SW480 (cell line): Measurements from ENCODE around the gene HSD17B3.
"Not testable (repeated sequence)": the region's sequence is repeated elsewhere in the genome, so short reads cannot be mapped to it uniquely, and the experiment has no call there.

Experiments used
- DNase-seq: peaks from one replicate; pipeline ENCODE4 v3.0.0-alpha.2; 2016; ENCODE audit warnings: low spot score

Gene HSD17B3

DNA sequence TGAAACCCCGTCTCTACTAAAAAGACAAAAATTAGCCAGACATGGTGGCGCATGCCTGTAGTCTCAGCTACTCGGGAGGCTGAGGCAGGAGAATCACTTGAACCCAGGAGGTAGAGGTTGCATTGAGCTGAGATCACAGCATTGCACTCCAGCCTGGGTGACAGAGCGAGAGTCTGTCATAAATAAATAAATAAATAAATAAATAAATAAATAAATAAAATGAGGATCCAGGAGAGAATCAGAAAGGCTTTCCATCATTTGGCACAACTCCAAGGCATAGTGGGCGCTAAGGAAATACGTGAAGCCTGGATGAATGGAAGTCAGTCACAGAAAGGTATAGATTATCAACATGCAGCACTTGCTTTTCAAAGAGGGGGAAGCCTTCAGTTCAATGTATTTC, 65.6 kb downstream of the HSD17B3 start:
- DNase-seq = not testable (repeated sequence)

DNA sequence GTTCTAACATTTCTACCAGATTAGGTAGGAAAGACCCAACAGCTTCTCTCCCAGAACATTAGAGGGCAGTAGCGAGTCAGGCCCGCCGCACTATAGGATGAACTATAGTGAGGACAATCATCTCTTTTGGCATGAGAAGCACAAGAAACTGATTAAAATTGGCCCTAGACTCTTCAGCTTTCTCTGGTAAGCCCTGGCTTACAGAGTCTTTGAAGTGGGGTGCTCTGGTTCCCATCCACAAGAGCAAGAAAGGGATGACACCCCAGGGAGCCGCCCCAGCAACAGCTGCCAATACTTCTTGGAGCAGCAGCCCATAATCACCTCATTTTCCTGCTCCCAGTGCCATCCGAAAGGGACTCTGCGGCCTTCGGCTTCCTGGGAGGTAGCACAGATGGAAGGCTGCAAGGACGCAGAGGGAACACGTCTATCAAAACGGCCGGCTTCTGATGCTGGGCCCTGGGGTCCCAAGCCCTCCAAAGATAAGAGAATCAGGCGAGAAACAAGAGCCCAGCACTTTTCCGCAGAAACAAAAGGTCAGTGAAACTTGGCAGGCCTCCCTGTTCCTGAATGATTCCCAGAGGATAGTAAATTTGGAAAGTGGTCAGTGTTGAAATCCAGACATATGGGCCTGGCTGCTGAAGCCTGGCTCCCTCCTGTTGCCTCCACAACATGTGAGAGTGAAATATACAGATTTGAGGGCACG, 69.3 kb downstream of the HSD17B3 start:
- DNase-seq = peak; percentile 74

DNA sequence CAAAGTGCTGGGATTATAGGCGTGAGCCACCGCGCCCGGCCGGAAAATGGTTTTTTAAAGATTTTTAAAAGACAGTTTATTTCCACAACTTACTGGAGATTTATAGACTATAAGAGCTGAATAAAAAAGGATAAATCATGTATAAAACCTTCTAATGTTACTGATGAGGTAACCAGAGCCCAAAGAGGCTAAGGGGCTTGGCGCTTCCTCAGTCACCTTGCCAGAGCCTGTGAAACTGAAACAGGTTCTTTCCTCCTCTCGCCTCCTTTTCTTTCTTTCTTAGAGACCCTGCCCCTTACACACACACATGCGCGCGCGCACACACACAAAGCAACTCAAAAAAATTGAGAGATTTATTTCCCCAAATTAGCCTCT, 69.8 kb downstream of the HSD17B3 start:
- DNase-seq = no peak

DNA sequence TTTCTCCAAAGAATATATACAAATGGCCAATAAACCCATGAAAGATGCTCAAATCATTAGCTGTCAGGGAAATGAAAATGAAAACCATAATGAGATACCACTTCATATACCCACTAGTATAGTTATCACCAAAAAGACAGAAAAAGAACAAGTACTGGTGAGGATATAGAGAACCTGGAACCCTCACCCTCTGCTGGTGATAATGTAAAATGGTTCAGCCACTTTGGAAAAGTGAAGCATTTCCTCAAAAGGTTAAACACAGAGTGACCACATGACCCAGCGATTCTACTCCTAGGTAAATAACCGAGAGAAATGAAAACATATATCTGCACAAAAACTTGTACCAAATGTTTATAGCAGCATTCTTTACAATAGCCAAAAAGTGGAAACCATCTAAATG, 72.0 kb downstream of the HSD17B3 start:
- DNase-seq = no peak

DNA sequence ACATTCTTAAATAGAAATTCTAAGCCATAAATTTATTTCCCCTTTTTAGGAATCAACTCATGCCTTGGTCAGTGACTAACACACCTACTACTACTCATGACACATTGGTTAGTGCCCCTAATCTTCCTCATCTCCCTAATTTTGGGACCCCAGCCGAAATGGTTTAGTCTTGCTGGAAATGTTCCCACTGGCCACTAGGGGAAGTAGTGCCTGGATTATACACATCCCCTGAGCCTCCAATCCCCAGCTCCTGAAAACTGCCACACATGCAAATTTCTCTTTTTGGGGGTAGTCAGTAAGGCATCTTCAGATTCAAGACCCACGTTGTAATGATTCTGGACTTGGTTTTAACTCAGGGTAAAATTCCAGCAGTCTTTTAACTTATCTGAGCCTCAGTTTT, 79.8 kb downstream of the HSD17B3 start:
- DNase-seq = no peak

DNA sequence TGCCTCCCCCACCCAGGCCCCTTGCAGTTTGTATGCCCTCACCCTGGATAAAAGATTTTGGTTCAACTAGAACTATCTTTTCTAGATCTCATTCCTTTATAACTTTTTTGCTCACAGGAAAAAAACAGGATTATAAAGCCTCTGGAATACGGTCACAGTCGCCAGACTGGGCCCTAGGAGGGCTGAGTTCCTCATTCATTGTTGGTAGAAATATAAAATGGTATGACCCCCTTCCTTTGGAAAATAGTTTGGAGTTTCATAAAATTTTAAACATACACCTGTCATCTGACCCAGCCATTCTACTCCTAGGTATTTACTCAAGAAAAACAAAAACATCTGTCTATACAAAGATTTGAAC, 82.1 kb downstream of the HSD17B3 start:
- DNase-seq = no peak

DNA sequence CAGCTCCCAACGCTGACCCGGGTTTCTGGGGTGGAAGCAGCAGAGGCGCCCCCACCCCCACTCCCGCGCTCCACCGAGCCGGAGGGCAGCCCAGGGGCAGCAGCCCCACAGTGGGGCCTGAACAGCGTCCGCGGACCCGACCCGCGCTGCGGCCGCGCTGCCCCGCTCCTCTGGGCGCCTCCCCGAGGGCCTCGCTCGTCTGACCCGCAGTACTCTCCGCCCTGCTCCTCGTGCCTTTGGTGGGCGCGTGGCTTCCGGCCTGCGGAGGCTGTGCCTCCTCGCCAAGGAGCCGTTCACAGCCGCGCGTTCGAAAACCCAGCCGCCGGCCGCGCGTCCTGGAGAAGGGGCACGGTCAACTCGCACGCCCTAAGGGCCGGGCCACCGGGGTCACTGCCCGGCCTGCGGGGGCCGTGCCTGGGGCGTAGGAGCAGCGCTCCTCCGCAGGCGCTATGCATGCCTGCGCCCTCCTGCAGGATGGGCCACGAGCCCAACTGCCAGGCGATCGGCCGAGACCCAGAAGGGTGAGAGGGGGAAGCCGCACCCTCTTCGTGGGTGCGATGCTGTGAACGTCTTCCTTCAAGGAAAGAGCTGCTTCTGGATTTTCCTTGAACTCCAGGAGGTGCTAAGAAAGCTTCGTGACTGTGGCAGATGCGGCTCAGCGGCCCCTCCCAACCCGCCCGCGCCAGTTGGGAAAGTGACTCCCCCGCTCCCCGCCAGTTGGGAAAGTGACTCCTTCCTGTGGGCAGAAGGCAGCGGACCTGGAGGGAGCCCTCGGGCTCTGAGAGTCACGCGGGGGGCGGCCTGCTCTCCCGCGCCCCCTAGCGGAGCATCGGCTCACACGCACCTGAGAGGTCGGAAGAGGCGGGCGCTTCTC, 82.7 kb downstream of the HSD17B3 start:
- peak; percentile 49 for DNase-seq

DNA sequence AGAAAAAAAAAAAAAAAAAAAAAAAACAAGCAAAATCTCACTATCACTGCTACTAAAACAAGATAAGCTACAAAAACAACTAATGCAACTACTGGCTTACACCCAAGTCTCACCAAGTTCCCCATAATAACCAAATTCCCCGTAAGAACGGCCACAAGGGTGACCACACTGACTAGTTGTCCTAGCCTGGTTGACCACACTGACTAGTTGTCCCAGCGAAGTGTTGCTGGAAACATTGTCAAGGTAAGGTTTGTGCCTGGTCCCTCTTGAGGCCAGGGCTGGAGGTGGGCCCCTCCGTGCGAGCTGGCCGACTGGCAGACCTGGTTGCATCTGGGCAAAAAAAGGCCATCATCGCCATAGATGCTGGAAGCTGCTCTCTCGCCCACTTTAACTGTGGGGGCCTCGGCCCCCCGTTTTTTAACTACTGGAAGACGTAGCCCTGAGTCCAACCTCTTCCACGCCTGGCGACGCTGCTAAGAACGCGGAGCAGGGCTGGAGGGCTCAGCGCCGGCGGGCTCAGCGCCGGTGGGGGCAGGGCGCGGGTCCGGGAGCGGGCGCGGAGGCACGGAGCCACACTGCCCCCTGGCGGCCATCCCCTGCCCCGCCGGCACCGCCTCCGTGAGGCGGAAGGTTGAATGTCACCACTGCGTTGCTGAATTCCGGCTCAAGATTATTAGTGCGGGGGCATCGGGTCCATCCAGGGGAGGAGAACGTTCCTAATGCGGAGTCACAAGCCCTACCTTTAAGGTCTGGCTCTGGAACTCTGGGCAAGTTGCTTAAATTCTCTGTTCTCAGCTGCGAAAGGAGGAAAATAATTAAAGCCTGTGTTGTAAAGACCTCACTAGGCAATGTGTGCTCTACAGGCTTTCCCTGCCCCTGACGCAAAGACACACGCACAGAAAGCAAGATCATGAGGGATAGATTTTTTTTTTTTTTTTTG, 84.0 kb downstream of the HSD17B3 start:
- DNase-seq = peak; percentile 71

DNA sequence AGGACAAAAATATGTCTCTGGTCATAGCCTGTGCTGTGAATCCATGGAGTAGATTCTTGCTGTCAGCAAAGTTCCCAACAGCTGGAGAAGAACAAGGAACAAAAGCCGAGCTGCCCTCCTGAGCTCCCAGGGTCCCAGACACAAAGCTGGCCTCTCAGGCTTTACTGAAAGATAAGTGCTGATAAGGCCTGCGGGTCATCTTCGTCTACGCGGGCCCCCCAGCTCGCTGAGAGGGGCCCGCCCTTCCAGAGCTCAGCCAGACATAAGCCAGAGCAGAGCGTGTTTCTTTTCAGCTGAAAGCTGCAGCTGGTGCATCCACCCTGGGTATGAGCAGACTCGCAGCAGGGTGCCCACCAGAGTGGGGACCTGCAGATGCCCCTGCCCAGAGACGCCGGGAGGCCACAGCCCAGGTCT, 84.7 kb downstream of the HSD17B3 start:
- no peak for DNase-seq

DNA sequence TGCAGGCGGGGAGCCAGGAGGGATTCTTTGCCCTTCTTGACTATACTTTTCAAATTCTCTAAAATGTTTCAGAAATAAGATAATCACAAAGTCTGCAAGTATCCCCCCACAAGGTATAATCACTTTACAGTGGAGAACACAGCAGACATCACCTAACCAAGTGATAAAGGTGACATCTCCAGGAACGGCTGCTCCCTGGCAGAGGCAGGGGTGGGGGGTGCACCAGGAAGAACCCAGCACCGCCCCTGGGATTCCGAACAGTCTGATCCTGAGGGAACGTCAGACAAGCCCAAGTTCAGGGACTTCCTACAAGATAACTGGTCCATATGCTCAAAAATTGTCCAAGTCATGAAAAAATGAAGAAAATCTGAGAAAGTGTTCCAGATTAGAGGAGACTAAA, 85.4 kb downstream of the HSD17B3 start:
- no peak for DNase-seq

DNA sequence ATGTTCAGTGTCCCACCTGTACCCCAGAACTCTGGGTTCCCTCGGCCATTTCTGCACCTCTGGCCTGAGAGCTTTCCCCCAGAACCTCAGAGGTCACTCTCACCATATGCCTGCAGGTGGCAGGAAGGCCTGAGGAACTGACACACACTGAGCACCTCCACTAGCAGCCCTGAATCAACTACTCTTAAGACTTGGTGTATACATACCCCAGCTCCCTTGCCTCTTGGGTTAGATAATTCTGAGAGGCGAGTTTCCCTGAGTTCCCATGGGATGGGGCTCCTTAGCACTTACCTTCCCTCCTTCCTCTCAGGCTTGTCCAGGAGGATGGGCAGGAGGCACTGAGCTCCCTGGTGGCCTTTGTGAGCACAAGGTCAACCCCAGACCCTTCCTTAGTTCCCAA, 86.1 kb downstream of the HSD17B3 start:
- no peak for DNase-seq

DNA sequence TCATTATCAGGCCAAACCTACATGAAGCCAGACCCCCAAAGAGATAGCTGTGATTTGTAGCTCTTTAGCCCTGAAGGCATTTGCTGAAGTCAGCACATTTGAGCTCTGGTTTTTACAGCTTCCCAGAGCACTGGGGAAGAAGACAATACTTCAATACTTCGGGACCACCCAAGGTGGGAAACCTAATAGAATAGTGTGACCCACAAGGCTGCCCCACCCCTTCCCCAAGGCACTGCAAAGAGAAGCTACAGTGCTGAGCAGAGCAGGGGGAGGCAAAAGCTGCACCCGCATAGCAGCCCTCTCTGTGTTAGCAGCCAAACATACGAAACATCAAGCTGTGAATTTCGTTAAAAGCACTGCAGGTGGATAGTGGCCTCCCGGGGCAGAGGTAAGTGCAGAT, 87.3 kb downstream of the HSD17B3 start:
- DNase-seq = no peak

DNA sequence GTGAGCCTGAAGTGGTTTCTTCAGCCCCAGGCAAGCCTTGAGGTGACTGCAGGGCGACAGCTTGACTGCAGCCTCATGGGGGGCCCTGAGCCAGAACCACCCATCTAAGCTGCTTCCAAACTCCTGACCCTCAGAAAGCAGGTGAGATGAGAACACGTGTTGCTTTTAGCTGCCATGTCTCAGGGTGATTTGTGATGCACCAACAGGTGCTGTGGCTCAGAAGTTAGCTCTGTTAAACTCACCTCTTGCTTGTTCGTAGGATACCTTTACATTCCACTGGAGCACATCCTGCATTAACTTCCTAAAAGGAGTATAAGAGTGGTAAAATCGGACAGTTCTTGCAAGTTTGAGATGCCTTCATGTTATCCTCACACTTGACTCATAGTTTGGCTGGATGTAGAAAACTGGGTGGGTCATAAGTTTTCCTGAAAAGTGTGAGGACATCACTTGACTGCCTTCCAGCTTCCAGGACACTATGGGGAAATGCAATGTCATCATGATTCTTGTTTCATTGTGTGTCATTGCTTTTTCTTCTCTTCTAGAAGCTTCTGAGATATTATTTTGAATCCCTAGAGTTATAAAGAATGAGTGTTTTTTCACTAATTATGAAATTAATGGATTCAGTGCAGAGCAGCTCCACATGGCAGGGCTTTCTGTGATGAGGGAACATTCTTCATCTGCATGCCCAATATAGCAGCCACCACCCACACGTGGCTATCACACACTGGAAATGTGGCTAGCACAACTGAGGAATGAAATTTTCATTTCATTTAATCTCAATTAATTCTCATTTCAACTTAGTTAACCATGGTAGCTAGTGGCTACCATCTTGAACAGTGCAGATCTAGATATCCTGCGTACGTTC, 92.3 kb downstream of the HSD17B3 start:
- DNase-seq = no peak

DNA sequence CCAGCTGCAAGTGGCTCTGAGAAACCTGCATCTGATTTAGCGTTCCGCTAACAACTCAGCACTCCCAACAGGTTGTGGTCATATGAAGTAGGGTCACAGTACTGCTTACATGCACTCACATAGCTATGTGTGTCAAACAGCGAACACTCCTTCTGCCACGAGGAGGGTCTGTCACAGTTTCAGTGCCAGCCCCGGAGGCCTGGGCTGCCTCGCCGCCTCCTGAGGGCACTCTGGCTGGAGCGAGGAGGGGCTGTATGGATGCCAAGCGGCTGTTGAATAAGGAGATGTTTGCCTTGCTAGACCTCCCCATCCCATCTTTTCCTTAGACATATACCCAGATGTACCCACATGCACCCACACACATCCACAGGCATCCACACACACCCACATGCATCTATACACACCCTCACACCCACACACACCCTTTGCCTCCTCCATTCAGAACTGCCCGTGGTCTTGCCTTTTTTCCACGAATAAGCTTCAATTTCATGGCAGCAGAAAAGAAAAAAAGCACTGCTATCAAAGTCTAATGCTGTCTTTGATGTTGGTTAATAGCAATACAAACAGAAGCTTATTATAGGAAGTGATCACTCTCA, 95.7 kb downstream of the HSD17B3 start:
- DNase-seq = no peak

DNA sequence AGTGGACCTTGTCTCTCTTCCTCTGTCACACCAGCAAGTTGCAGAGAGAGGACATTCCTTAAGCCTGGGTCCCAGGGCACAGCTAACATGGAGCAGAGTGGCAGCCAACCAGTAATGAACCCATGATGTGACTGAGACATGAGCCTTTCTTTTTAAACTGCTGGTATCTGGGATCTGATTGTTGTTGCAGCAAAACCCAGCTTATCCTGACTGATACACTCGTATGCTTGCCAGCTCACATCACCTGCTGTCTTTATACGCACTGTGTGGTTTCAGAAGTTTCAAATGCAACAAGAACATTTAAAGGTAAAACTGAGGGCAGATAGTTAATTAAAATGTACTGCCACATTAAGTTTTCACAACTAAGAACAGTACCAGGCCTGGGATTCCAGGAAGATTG, 97.1 kb downstream of the HSD17B3 start:
- DNase-seq = no peak

DNA sequence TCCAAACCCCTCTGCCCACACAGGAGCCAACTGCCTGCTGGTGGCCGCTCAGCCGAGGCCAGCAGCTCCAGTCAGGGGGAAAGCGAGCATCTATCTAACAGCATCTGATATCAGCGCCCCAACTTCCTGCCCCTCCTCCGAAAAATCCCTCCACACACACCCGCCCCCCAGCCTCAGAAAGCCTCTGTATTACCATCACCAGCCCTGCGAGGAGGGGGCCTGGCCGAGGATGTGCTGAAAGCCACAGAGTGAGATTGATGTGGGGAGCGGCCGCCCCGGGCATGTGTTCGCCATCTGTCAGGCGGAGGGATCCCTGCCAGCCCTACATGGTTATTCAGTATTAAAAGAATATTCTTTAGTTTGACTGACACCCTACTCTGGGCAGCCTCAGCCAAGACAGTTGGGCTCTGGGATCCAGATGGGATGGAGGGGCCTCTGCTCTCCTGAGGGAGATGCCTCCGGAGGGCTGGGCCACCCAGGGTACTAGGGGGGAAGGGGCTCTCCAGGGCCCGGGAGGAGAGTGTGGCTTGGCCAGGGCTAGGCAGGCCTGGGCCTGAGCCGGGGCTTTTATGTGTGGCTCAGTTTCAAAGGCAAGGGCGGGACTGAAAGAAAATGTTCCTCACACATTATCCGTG, 98.0 kb downstream of the HSD17B3 start:
- DNase-seq = no peak

DNA sequence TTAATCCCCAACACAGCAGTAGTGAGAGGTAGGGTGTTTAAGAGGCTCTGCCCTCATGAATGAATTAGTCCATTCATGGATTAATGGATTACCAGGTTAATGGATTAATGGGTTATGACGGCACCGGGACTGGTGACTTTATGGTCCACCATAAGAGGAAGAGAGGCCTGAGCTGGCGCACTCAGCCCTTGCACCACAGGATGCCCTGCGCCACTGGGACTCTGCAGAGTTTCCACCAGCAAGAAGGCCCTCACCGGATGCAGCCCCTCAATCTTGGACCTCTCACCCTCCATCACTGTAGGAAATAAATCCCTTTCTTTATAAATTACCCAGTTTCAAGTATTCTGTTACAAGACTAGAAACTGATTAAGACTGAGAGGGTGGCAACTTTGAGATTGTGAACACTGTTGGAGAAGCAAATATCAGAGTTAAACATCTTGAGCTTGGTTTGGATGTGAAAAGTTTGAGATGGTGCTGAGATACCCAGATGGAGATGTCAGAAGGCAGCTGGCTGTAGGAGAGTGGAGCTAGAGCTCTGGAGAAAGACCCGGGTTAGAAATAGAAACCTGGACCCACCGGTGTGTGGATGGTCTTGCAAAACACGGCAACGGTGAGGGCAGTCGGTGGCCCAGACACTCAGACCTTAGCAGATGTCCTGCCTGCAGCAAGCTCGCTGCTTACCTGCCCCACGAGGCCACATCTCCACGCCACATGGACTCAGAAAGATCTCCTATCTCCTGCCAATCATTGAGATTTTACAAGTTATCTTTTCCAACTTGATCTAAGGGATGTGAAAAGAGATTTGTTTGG, 98.8 kb downstream of the HSD17B3 start:
- DNase-seq = no peak

DNA sequence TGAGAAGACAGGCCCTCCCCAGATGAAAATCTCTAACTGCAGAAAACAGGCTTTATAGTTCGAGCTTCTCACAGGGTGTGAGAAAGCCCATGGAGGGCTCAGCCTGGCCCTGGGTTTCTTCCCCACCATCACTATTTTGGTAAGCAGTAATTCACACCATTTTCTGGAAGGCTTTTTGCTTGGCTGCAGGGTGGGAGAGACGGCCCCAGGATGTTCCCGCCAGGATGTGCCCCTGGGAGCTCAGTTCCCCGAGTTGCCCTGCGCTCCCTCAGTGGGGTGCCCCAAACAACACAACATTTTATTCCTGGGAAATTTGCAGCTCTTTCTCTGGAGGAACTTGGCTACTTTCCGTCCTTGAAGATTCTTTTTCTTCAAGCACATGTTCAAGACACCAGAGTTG, 100.8 kb downstream of the HSD17B3 start:
- no peak for DNase-seq

DNA sequence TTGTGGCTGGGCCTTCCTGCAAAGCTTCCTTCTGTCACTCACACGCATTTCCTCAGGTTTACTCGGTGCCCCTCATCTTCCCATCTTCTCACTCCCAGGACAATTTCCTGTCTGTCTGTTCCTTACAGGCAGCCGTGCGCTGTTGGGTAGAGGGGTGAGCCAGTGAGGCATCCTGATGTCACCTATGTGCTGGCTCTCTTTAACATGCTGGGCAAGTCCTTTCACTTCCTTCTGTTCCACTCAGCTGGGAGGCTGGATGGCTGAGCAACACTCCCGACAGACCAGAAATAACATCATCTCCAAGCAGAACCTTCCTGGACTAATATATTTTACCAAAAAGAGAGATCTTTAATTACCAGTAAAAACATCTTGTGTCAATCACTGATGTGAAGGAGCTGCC, 103.0 kb downstream of the HSD17B3 start:
- DNase-seq = no peak

DNA sequence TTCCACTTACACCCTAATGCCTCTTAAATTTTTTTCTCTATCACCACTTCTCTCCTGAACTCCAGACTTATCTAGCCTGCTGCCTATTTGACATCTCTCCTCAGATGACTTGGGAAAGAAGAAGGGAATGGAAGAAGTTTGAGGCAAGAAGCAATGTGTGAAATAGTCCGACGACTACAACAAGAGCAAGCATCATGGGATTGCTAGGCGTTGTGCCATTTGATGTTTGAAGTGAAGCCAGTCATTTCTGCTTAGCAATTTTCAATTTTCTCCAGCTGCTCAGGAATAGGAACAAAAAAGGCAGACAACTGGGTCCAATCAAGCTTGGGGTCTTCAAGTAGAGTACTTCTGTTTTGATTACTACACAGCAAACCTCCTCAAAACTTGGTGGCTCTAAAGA, 106.4 kb downstream of the HSD17B3 start:
- no peak for DNase-seq
